ENCODE data around the gene MYH9.

GRCh38 chr22:36326178-36327161 lies 61.3 kb downstream of the MYH9 start:
- TF ChIP-seq ZBTB33 (IDR thresholded peaks at IDR 0.05; ENCODE audit: extremely low read depth, insufficient replicate concordance, low read length) (no peak), CTCF (IDR thresholded peaks at IDR 0.05 in 2 of 3, conservative IDR thresholded peaks at IDR 0.05 in 1 of 3; ENCODE audit: borderline replicate concordance in 1 of 3, insufficient read depth in 1 of 3, low read depth in 2 of 3, low read length in 2 of 3) (no peak), EZH2 (IDR thresholded peaks at IDR 0.05) (no peak), MAX (IDR thresholded peaks at IDR 0.05) (no peak), POLR2A (IDR thresholded peaks at IDR 0.05; ENCODE audit: borderline replicate concordance, extremely low read depth, insufficient read depth, insufficient read length) (no peak), ATF3 (IDR thresholded peaks at IDR 0.05) (no peak), SP1 (IDR thresholded peaks at IDR 0.05; ENCODE audit: low read depth) (no peak), EGR1 (IDR thresholded peaks at IDR 0.05; ENCODE audit: low read depth) (no peak), POLR2AphosphoS5 (IDR thresholded peaks at IDR 0.05; ENCODE audit: low read depth, low read length) (no peak), JUND (IDR thresholded peaks at IDR 0.05) (no peak)

Data from HCT116 (cell line).